ENCODE data around the gene EEF1G.

The EEF1G gene

GRCh38 chr11:62608776-62609175, 35.1 kb upstream of the EEF1G start:
- TF ChIP-seq CTCF (IDR thresholded peaks at IDR 0.05; ENCODE audit: low read depth, low read length, missing control alignments) = no peak
- no peak for DNase-seq (ENCODE audit: low read depth)
- no peak overlapping the region for H3K4me3 ChIP-seq (ENCODE audit: low read depth, low read length)

GRCh38 chr11:62607714-62608113, 34.0 kb upstream of the EEF1G start:
- no peak overlapping the region for H3K4me3 ChIP-seq (ENCODE audit: low read depth, low read length)
- TF ChIP-seq CTCF (IDR thresholded peaks at IDR 0.05; ENCODE audit: low read depth, low read length, missing control alignments) = no peak
- no peak for DNase-seq (ENCODE audit: low read depth)

GRCh38 chr11:62605902-62606301, 32.2 kb upstream of the EEF1G start:
- no peak for DNase-seq (ENCODE audit: low read depth)
- H3K4me3 ChIP-seq (ENCODE audit: low read depth, low read length) = no peak overlapping the region
- no peak for TF ChIP-seq CTCF (IDR thresholded peaks at IDR 0.05; ENCODE audit: low read depth, low read length, missing control alignments)

- H3K4me3 ChIP-seq (ENCODE audit: low read depth, low read length) = no peak overlapping the region
- no peak for DNase-seq (ENCODE audit: low read depth)
- TF ChIP-seq CTCF (IDR thresholded peaks at IDR 0.05; ENCODE audit: low read depth, low read length, missing control alignments) = no peak
Measured at GRCh38 chr11:62605467-62605866, 31.8 kb upstream of the EEF1G start.

DNA sequence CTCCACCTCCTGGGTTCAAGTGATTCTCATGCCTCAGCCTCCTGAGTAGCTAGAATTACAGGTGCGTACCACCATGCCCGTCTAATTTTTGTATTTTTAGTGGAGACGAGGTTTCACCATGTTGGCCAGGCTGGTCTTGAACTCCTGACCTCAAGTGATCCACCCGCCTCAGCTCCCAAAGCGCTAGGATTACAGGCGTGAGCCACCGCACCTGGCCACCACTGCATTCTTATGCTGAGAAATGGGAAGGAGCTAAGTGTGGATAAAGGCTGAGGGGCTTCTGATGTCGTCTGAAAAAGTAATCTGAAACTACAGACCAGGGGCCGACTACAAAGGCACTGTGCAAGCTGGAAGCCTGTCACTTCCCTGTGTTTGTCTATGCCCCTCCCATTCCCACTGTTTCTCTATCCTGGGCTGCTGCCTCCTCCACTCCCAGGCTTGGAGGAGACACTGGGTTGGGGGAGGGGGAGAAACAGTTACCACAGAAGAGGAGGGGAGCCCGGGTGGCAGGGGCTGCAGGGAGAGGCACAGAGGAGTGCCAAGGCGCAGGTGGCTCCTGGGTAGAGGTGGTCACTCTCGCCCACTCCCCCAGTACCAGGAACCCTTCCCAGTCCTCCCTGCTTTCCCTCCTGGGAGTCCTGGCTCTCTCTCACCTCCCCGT, 30.9 kb upstream of the EEF1G start:
- TF ChIP-seq CTCF (IDR thresholded peaks at IDR 0.05; ENCODE audit: low read depth, low read length, missing control alignments) = no peak
- H3K4me3 ChIP-seq (ENCODE audit: low read depth, low read length) = no peak overlapping the region
- no peak for DNase-seq (ENCODE audit: low read depth)

DNA sequence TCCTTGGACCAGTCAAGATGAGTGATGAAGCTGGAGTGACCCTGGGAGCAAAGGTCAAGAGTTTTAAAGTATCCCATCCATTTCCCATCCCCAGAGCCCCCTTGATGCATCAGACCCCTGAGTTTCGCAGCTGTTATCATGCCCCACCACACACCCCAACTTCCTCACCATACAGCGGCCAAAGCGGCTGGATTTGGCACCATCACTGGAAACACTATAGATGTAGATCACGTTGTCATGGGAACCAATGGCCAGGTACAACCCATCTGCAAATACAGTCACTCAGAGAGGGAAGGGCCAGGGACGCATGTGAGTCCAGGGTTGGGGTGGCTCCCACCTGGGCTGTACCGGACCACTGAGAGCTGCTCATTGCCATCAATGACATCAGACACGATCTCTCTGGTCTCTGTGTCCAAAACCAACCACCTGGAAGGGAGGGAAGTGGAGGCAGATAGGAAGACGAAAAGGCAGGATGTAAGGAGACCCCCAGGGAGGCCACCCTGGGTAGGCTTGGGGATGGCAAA, 30.1 kb upstream of the EEF1G start:
- DNase-seq (ENCODE audit: low read depth) = no peak
- no peak for TF ChIP-seq CTCF (IDR thresholded peaks at IDR 0.05; ENCODE audit: low read depth, low read length, missing control alignments)
- no peak overlapping the region for H3K4me3 ChIP-seq (ENCODE audit: low read depth, low read length)

DNA sequence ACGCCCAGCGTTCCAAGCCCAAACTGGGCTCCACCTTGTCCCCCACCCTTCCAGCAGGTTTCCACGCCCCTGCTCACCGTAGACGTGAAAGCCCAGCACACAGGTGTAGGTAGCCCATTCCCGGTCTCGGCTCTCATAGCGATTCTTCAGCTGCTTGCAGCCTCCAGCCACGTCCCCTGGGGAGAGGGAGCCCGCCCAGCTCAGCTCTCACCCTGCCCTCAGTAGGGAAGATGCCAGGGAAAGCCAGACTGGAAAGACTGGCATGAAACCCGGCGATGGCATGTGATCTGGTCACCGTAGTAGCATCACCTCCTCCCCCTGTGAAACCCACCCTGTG, 29.3 kb upstream of the EEF1G start:
- H3K4me3 ChIP-seq (ENCODE audit: low read depth, low read length) = no peak overlapping the region
- DNase-seq (ENCODE audit: low read depth) = no peak

More for the DNA sequence above, 29.3 kb upstream of the EEF1G start:
- TF ChIP-seq CTCF (IDR thresholded peaks at IDR 0.05; ENCODE audit: low read depth, low read length, missing control alignments) = no peak

All from GM12864 (cell line).